Liver (tissue), 3 donors: Measurements from ENCODE around the gene GABBR2.

Experiments used
- GABPA ChIP-seq, 2 donors: IDR thresholded peaks in 1 of 2; conservative IDR thresholded peaks in 1 of 2; 2 replicates each; pipeline ENCODE4 v1.6.1; 2016; ENCODE audit warnings: antibody characterized with exemption in 2 of 2, mild to moderate bottlenecking in 1 of 2, moderate library complexity in 1 of 2
- NR2F2 ChIP-seq: IDR thresholded peaks from 2 replicates; pipeline ENCODE4 v1.6.1; 2016; ENCODE audit warnings: antibody characterized with exemption
- RAD21 ChIP-seq, 2 donors: IDR thresholded peaks; 2 replicates each; pipeline ENCODE4 v1.6.1; 2016; ENCODE audit warnings: antibody characterized with exemption in 2 of 2, mild to moderate bottlenecking in 2 of 2
- SP1 ChIP-seq: IDR thresholded peaks from 2 replicates; pipeline ENCODE4 v1.6.1; 2018; ENCODE audit warnings: antibody characterized with exemption, mild to moderate bottlenecking
- TAF1 ChIP-seq: conservative IDR thresholded peaks from 2 replicates; pipeline ENCODE4 v1.6.1; 2016; ENCODE audit warnings: antibody characterized with exemption, mild to moderate bottlenecking
- YY1 ChIP-seq: IDR thresholded peaks from 2 replicates; pipeline ENCODE4 v1.6.1; 2016; ENCODE audit warnings: antibody characterized with exemption, mild to moderate bottlenecking
- TF ChIP-seq, protein P1 (sequence below): fragments of 150-350 bp; IDR thresholded peaks from 2 replicates; pipeline ENCODE4 v1.5.1; 2017; ENCODE audit warnings: improper control_type of control experiment, low read depth, low read length; ENCODE audit not compliant: missing input control
- TF ChIP-seq, protein P2 (sequence below): IDR thresholded peaks from 2 replicates; pipeline ENCODE4 v1.6.1; 2016; ENCODE audit warnings: antibody characterized with exemption, mild to moderate bottlenecking
- TF ChIP-seq, protein P3 (sequence below): IDR thresholded peaks from 2 replicates; pipeline ENCODE4 v1.6.1; 2016; ENCODE audit warnings: antibody characterized with exemption
- TF ChIP-seq, protein P4 (sequence below): IDR thresholded peaks from 2 replicates; pipeline ENCODE4 v1.6.1; 2016; ENCODE audit warnings: antibody characterized with exemption
- donor health status: healthy.
- donor health status: healthy.

DNA sequence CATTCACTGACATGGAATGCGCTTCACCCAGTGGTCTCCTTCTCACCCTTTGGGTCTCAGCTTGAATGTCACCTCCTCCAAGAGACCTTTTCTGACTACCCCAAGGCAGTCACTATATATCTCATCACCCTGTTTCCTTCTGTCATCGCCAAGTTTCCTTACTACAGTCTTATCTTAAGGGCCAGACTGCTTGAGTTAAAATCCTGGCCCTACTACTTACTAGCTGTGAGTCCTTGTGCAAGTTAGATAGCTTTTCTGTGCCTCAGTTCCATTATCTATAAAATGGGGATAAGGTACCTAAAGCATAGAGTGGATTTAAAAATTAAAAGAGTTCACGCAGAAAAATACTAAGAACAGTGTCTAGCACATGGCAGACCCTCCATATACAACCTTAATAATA lies 132.4 kb downstream of the GABBR2 start:
- TF ChIP-seq, protein P1, sequence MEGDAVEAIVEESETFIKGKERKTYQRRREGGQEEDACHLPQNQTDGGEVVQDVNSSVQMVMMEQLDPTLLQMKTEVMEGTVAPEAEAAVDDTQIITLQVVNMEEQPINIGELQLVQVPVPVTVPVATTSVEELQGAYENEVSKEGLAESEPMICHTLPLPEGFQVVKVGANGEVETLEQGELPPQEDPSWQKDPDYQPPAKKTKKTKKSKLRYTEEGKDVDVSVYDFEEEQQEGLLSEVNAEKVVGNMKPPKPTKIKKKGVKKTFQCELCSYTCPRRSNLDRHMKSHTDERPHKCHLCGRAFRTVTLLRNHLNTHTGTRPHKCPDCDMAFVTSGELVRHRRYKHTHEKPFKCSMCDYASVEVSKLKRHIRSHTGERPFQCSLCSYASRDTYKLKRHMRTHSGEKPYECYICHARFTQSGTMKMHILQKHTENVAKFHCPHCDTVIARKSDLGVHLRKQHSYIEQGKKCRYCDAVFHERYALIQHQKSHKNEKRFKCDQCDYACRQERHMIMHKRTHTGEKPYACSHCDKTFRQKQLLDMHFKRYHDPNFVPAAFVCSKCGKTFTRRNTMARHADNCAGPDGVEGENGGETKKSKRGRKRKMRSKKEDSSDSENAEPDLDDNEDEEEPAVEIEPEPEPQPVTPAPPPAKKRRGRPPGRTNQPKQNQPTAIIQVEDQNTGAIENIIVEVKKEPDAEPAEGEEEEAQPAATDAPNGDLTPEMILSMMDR: no peak
- TF ChIP-seq TAF1 (no peak), YY1 (no peak), SP1 (no peak), RAD21 (IDR thresholded peaks at IDR 0.05) (no peak), NR2F2 (no peak), GABPA (IDR thresholded peaks at IDR 0.05 in 1 of 2, conservative IDR thresholded peaks at IDR 0.05 in 1 of 2) (no peak)
- TF ChIP-seq, protein P2, sequence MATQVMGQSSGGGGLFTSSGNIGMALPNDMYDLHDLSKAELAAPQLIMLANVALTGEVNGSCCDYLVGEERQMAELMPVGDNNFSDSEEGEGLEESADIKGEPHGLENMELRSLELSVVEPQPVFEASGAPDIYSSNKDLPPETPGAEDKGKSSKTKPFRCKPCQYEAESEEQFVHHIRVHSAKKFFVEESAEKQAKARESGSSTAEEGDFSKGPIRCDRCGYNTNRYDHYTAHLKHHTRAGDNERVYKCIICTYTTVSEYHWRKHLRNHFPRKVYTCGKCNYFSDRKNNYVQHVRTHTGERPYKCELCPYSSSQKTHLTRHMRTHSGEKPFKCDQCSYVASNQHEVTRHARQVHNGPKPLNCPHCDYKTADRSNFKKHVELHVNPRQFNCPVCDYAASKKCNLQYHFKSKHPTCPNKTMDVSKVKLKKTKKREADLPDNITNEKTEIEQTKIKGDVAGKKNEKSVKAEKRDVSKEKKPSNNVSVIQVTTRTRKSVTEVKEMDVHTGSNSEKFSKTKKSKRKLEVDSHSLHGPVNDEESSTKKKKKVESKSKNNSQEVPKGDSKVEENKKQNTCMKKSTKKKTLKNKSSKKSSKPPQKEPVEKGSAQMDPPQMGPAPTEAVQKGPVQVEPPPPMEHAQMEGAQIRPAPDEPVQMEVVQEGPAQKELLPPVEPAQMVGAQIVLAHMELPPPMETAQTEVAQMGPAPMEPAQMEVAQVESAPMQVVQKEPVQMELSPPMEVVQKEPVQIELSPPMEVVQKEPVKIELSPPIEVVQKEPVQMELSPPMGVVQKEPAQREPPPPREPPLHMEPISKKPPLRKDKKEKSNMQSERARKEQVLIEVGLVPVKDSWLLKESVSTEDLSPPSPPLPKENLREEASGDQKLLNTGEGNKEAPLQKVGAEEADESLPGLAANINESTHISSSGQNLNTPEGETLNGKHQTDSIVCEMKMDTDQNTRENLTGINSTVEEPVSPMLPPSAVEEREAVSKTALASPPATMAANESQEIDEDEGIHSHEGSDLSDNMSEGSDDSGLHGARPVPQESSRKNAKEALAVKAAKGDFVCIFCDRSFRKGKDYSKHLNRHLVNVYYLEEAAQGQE: no peak
- TF ChIP-seq, protein P3, sequence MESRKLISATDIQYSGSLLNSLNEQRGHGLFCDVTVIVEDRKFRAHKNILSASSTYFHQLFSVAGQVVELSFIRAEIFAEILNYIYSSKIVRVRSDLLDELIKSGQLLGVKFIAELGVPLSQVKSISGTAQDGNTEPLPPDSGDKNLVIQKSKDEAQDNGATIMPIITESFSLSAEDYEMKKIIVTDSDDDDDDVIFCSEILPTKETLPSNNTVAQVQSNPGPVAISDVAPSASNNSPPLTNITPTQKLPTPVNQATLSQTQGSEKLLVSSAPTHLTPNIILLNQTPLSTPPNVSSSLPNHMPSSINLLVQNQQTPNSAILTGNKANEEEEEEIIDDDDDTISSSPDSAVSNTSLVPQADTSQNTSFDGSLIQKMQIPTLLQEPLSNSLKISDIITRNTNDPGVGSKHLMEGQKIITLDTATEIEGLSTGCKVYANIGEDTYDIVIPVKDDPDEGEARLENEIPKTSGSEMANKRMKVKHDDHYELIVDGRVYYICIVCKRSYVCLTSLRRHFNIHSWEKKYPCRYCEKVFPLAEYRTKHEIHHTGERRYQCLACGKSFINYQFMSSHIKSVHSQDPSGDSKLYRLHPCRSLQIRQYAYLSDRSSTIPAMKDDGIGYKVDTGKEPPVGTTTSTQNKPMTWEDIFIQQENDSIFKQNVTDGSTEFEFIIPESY: no peak
- TF ChIP-seq, protein P4, sequence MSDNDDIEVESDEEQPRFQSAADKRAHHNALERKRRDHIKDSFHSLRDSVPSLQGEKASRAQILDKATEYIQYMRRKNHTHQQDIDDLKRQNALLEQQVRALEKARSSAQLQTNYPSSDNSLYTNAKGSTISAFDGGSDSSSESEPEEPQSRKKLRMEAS: no peak
